Dendritic cell treated with granulocyte-macrophage colony-stimulating factor and Interleukin-4, amounts not matched to agents 40 ng/mL and 50 ng/mL, for 4 days (primary cell): Measurements from ENCODE around the gene NSD1.
A peak's percentile ranks its signal among the peaks of the same experiment; 100 is the strongest.

Experiments used
- H3K27ac Mint-ChIP-seq: one replicate; pipeline ENCODE4 v1.8.0; 2022; ENCODE audit warnings: mild to moderate bottlenecking, mixed read lengths
- H3K27me3 Mint-ChIP-seq: one replicate; pipeline ENCODE4 v1.8.0; 2022; ENCODE audit warnings: mild to moderate bottlenecking, mixed read lengths
- H3K36me3 Mint-ChIP-seq: one replicate; pipeline ENCODE4 v1.8.0; 2022; ENCODE audit warnings: low read depth, mixed read lengths
- H3K4me1 Mint-ChIP-seq: one replicate; pipeline ENCODE4 v1.8.0; 2022; ENCODE audit warnings: low read depth, mixed read lengths
- H3K4me3 Mint-ChIP-seq: one replicate; pipeline ENCODE4 v1.8.0; 2022; ENCODE audit warnings: mild to moderate bottlenecking, moderate library complexity, mixed read lengths
- H3K9me3 Mint-ChIP-seq: one replicate; pipeline ENCODE4 v1.8.0; 2022; ENCODE audit warnings: mixed read lengths
- intact Hi-C: fragments of 100-400 bp; cut with micrococcal nuclease; formaldehyde crosslinking; loops from one replicate; pipeline ENCODE4 v1.15.0; 2022

Gene NSD1

DNA sequence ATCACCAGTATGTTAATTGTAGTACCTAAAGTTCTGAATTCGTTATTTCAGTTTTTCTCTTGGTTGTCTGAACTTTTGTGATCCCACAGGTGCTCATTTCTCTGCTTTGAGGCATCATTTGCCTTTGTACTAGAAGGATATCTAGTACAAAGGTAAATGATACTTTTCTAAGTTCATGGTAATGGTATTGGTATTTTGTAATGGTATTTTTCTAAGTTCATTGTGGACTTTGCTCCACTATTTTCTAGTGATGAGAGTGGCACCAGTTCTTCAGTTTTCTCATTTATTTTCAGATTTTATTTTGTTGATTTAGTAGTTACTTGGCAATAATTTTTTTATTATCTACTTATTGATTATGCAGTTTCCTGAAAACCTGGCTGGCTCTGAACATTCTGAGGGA, 127.9 kb downstream of the NSD1 start:
- Mint-ChIP-seq H3K36me3 (peaks cover 94% of the 10 kb centered on the region), H3K27me3 (no peaks in the 10 kb centered on the region), H3K27ac (no peak overlapping the region), H3K4me3 (no peak overlapping the region), H3K4me1 (no peaks in the 10 kb centered on the region), H3K9me3 (no peaks in the 10 kb centered on the region)
- intact Hi-C loops: no loop called here

DNA sequence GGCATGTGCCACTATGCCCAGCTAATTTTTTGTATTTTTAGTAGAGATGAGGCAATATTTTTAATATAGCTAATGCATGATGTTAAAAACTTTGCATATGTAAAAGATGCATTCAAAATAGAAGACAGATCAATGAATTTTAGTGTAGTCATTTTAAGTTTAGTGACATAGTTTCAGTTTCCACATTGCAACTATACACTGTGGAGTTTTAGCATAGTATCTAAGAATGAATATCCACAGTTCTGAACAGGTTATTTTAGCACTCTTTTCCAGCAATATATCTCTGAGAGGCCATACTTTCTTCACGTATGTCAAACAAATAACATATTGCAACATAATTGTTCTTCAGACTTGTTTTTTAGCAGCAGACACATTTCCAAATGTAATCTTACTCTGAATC, 130.6 kb downstream of the NSD1 start:
- Mint-ChIP-seq H3K4me1 (no peaks in the 10 kb centered on the region), H3K9me3 (no peaks in the 10 kb centered on the region), H3K36me3 (peaks cover 93% of the 10 kb centered on the region), H3K27me3 (no peaks in the 10 kb centered on the region), H3K4me3 (no peak overlapping the region), H3K27ac (no peak overlapping the region)
- intact Hi-C loops: no loop called here

DNA sequence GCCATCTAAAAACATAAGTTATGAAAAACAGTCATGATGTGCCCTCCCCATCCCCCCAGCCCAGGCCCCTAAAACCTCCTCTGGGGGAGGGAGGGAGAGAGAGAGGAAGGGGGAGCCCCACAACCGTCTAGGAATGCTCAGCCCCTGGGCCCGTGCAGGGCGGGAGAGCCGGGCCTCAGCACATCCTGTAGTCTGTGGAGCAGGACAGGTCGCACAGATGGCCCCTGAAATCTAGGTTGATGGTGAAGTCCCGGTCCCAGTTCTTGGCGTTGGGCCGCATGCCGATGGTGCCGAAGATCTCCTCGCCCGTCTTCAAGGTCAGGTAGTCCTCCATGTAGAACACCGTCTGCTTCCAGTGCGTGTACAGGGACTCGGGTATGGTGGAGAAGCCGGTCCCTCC, 131.8 kb downstream of the NSD1 start:
- Mint-ChIP-seq H3K4me3 (no peak overlapping the region), H3K27me3 (no peaks in the 10 kb centered on the region), H3K27ac (no peak overlapping the region), H3K9me3 (no peaks in the 10 kb centered on the region), H3K4me1 (no peaks in the 10 kb centered on the region), H3K36me3 (peaks cover 93% of the 10 kb centered on the region)
- intact Hi-C loops: no loop called here

DNA sequence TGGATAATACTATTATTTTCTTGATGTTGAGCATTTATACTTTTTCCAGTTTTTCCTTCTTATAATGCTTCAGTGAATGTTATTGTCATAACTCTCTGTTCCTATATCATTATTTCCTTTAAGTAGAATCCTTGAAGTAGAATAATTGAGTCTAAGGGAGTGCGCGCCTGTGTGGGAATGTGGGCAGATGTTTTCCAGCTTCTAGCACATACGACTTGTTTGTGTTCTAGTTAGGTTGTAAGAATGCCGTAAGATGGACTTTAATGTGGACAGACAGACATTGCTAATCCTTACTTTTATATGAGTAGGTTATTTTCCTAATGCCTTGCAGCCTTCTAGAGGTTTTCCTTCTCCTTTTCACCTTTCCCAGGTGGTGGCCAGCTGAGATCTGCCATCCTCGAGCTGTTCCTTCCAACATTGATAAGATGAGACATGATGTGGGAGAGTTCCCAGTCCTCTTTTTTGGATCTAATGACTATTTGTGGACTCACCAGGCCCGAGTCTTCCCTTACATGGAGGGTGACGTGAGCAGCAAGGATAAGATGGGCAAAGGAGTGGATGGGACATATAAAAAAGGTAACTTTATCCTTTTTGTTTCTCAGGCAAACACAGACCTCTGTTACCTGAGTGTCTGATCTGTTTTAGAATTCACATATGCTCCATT, 135.8 kb downstream of the NSD1 start:
- H3K9me3 Mint-ChIP-seq: no peaks in the 10 kb centered on the region
- H3K4me3 Mint-ChIP-seq: no peak overlapping the region
- no peaks in the 10 kb centered on the region for H3K27me3 Mint-ChIP-seq
- no peaks in the 10 kb centered on the region for H3K4me1 Mint-ChIP-seq
- H3K27ac Mint-ChIP-seq: no peak overlapping the region
- peaks cover 98% of the 10 kb centered on the region for H3K36me3 Mint-ChIP-seq
- intact Hi-C loops: no loop called here

DNA sequence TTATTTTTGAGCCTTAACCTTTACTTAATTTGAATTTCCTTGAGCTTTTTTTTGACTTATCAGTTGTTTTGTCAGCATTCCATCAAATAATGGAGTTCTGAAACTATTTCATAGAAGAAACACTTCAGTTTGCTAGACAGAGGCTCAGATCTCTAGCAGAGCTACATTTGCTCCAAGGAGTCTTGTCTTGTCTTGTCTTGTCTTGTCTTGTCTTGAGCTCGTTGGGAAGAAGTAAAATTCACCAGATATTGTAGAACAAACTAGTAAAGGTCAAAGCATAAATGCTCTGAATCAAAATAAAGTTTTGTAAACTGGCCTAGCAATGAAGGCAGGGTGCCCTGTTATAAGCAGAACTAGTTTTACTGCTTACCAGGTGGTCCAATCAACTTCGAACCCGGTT, 136.4 kb downstream of the NSD1 start:
- Mint-ChIP-seq H3K9me3 (no peaks in the 10 kb centered on the region), H3K4me1 (no peaks in the 10 kb centered on the region), H3K27ac (no peak overlapping the region), H3K27me3 (no peaks in the 10 kb centered on the region), H3K36me3 (peaks cover 98% of the 10 kb centered on the region), H3K4me3 (no peak overlapping the region)
- intact Hi-C loops: no loop called here

DNA sequence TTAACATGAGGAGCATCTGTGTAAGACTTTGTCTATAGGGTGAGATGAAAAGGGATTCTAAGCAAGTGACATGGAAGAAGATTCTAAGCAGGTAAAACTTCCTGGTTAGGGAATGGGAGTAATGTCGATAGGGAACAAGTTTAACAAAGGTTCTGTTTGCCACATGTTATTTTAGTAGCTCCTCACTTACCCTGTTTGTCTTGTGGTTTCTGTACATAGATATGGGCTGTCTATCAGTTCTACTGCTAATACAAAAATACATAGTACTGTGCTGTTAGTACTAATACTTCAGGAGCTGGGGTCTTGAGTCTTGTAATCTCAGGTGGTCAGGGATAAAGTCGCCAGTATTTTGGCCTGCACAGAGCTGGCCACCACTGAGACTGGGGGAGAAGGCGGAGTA, 137.1 kb downstream of the NSD1 start:
- H3K27me3 Mint-ChIP-seq: no peaks in the 10 kb centered on the region
- H3K4me3 Mint-ChIP-seq: no peak overlapping the region
- H3K36me3 Mint-ChIP-seq: peaks cover 98% of the 10 kb centered on the region
- intact Hi-C loops: no loop called here
- no peaks in the 10 kb centered on the region for H3K4me1 Mint-ChIP-seq
- H3K9me3 Mint-ChIP-seq: no peaks in the 10 kb centered on the region
- H3K27ac Mint-ChIP-seq: no peak overlapping the region

DNA sequence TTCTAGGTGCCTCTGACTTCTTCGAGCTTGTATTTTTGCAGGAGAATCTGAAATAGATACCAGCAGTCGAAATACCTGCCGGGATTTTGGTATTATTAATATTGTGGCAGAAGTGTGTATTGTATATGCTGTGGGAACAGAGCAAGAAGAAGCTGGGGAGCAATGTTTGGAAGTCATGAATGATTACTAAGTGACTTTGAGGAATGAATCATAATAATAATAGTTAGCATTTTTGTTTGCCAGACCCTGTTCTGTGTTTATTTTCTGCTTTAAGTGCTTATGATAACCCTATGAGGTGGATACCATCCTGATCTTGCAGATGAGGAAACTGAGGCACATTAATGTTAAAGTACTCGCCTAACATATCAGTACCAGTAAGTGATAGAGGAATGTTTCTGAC, 137.5 kb downstream of the NSD1 start:
- H3K27me3 Mint-ChIP-seq: no peaks in the 10 kb centered on the region
- H3K4me3 Mint-ChIP-seq: no peak overlapping the region
- H3K4me1 Mint-ChIP-seq: no peaks in the 10 kb centered on the region
- intact Hi-C loops: no loop called here
- no peak overlapping the region for H3K27ac Mint-ChIP-seq
- peaks cover 98% of the 10 kb centered on the region for H3K36me3 Mint-ChIP-seq
- H3K9me3 Mint-ChIP-seq: no peaks in the 10 kb centered on the region

DNA sequence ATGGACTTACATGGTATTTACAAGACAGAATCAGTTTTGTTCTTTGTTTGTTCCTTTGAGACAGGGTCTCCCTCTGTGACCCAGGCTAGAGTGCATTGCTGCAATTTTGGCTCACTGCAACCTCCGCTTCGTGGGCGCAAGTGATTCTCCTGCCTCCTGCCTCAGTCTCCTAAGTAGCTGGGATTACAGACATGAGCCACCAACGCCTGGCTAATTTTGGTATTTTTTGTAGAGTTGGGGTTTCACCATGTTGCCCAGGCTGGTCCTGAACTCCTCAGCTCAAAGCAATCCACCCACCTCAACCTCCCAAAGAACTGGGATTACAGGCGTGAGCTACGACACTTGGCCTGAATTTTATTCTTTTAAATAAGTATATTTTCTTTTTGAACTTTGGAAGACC, 142.3 kb downstream of the NSD1 start:
- intact Hi-C loops: no loop called here
- Mint-ChIP-seq H3K27ac (no peak overlapping the region), H3K4me3 (no peak overlapping the region), H3K4me1 (no peaks in the 10 kb centered on the region), H3K9me3 (no peaks in the 10 kb centered on the region), H3K36me3 (peaks cover 94% of the 10 kb centered on the region), H3K27me3 (no peaks in the 10 kb centered on the region)

DNA sequence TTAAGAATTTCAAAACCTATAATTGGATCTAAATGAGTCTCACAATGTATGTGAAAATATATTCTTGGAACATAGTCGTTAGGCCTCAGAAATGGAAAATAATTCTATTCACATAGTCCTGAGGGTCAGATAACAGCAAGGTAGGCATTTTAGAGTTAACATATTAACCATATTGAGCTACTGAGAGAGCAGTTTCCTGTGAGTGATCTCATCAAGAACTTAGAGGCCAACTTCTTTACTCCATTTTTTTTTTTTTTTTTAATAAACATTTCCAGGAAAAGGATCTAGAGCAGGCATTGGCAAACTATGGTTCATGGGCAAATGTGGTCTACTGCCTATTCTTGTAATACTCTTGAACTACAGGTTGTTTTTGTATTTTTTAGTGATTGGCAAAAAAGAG, 143.3 kb downstream of the NSD1 start:
- H3K4me1 Mint-ChIP-seq: no peaks in the 10 kb centered on the region
- intact Hi-C loops: no loop called here
- H3K27ac Mint-ChIP-seq: no peak overlapping the region
- peaks cover 95% of the 10 kb centered on the region for H3K36me3 Mint-ChIP-seq
- no peaks in the 10 kb centered on the region for H3K27me3 Mint-ChIP-seq
- H3K9me3 Mint-ChIP-seq: no peaks in the 10 kb centered on the region
- H3K4me3 Mint-ChIP-seq: no peak overlapping the region

DNA sequence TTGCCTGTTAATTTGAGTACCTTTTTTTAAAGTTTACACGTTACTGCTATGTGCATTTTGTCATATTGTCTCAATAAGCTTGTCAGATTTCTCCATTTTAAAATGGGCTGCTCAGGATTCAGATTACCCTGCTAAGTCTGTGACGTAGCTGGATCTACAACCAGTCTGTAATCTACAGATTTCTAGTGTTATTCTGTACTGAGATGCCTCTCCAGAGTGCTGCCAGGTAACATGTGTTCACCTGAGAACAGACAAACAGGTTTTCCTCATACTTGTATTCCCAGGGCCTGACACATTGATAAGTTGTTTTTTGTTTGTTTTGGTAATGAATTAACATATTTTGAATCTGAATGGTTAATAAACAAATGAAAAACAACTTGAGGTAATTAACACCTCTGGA, 154.6 kb downstream of the NSD1 start:
- intact Hi-C loops: no loop called here
- Mint-ChIP-seq H3K4me1 (no peaks in the 10 kb centered on the region), H3K36me3 (peaks cover 90% of the 10 kb centered on the region), H3K27ac (no peak overlapping the region), H3K4me3 (no peak overlapping the region), H3K27me3 (no peaks in the 10 kb centered on the region), H3K9me3 (no peaks in the 10 kb centered on the region)

DNA sequence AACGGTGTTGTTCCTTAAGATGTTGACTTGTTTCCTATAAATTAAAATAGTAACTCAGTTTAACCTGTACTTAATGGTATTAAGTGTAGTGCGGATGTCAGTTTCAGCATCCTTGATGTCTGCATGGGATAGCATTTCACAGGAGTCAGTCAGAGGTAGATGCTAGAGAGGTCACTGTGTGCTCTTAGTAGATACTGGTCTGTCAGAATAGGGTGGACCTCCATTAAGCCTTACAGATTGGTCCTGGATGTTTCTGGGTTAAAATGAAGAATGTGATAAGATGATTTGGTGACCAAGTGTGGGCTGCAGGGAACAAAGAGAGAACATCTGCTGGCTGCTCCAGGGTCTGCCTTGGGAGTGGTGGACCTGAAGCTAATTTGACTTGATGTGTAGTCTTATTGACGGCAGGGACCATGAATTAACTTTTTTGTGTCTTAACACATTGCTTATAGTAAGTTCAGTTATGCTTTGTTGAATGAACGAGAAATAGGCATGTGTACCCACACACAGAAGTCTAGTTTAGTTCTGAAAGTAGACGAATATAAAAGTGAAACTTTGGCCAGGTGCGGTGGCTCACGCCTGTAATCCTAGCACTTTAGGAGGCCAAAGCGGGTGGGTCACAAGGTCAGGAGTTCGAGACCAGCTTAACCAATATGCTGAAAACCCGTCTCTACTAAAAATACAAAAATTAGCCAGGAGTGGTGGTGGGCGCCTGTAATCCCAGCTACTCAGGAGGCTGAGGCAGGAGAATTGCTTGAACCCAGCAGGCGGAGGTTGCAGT, 157.4 kb downstream of the NSD1 start:
- Mint-ChIP-seq H3K27ac (no peak overlapping the region), H3K27me3 (no peaks in the 10 kb centered on the region), H3K9me3 (no peaks in the 10 kb centered on the region), H3K4me1 (peaks cover 14% of the 10 kb centered on the region), H3K36me3 (peaks cover 92% of the 10 kb centered on the region), H3K4me3 (no peak overlapping the region)
- intact Hi-C loops: no loop called here

DNA sequence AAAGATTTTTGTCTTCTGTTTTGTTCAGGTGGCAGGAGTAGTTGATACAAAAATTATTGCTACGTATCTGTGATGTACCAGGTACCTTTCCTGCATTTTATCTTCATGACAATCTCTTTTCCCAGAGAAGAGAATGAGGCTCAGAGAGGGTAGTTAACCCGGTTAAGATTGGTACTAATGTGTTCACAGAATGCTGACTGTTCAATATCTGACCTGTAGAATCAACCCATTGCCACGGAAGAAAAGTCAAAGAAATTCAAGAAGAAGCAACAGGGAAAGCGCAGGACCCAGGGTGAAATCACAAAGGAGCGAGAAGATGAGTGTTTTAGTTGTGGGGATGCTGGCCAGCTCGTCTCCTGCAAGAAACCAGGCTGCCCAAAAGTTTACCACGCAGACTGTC, 158.2 kb downstream of the NSD1 start:
- no peaks in the 10 kb centered on the region for H3K9me3 Mint-ChIP-seq
- peaks cover 92% of the 10 kb centered on the region for H3K36me3 Mint-ChIP-seq
- intact Hi-C loops: no loop called here
- H3K27ac Mint-ChIP-seq: no peak overlapping the region
- H3K4me3 Mint-ChIP-seq: no peak overlapping the region
- peaks cover 21% of the 10 kb centered on the region for H3K4me1 Mint-ChIP-seq
- no peaks in the 10 kb centered on the region for H3K27me3 Mint-ChIP-seq

DNA sequence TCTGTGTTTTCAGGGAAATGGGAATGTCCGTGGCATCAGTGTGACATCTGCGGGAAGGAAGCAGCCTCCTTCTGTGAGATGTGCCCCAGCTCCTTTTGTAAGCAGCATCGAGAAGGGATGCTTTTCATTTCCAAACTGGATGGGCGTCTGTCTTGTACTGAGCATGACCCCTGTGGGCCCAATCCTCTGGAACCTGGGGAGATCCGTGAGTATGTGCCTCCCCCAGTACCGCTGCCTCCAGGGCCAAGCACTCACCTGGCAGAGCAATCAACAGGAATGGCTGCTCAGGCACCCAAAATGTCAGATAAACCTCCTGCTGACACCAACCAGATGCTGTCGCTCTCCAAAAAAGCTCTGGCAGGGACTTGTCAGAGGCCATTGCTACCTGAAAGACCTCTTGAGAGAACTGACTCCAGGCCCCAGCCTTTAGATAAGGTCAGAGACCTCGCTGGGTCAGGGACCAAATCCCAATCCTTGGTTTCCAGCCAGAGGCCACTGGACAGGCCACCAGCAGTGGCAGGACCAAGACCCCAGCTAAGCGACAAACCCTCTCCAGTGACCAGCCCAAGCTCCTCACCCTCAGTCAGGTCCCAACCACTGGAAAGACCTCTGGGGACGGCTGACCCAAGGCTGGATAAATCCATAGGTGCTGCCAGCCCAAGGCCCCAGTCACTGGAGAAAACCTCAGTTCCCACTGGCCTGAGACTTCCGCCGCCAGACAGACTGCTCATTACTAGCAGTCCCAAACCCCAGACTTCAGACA, 160.4 kb downstream of the NSD1 start:
- intact Hi-C loops: no loop called here
- Mint-ChIP-seq H3K4me3 (no peak overlapping the region), H3K36me3 (peaks cover 95% of the 10 kb centered on the region), H3K4me1 (peaks cover 41% of the 10 kb centered on the region), H3K27ac (no peak overlapping the region), H3K9me3 (no peaks in the 10 kb centered on the region), H3K27me3 (no peaks in the 10 kb centered on the region)

DNA sequence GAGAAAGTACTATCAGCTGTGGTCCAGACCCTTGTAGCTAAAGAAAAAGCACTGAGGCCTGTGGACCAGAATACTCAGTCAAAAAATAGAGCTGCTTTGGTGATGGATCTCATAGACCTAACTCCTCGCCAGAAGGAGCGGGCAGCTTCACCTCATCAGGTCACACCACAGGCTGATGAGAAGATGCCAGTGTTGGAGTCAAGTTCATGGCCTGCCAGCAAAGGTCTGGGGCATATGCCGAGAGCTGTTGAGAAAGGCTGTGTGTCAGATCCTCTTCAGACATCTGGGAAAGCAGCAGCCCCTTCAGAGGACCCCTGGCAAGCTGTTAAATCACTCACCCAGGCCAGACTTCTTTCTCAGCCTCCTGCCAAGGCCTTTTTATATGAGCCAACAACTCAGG, 161.1 kb downstream of the NSD1 start:
- no peaks in the 10 kb centered on the region for H3K9me3 Mint-ChIP-seq
- H3K27ac Mint-ChIP-seq: peak overlapping the region; percentile 67
- peaks cover 88% of the 10 kb centered on the region for H3K36me3 Mint-ChIP-seq
- intact Hi-C loops: no loop called here
- H3K27me3 Mint-ChIP-seq: no peaks in the 10 kb centered on the region
- H3K4me3 Mint-ChIP-seq: no peak overlapping the region
- peaks cover 47% of the 10 kb centered on the region for H3K4me1 Mint-ChIP-seq
